Left ventricle myocardium inferior (tissue), 1 donor: ENCODE data around the gene LIN28B. TPM values are rescaled to one million over a fixed set of nuclear protein-coding genes. Genes with fewer than 3 reads are reported as not detected.

Source experiments
- DNase-seq: peaks from one replicate; pipeline ENCODE4 v3.0.0-alpha.2; 2020
- H3K27ac ChIP-seq: fragments of 200-600 bp; replicated peaks from 2 replicates; pipeline ENCODE4 v1.8.0; 2021
- H3K27me3 ChIP-seq: fragments of 200-600 bp; 2 replicates; pipeline ENCODE4 v1.8.0; 2021; ENCODE audit warnings: low read depth
- H3K36me3 ChIP-seq: fragments of 200-600 bp; 2 replicates; pipeline ENCODE4 v1.8.0; 2021
- H3K4me1 ChIP-seq: fragments of 200-600 bp; 2 replicates; pipeline ENCODE4 v1.8.0; 2021
- H3K4me3 ChIP-seq: fragments of 200-600 bp; 2 replicates; pipeline ENCODE4 v1.8.0; 2021; ENCODE audit warnings: mild to moderate bottlenecking, moderate library complexity
- H3K9me3 ChIP-seq: fragments of 200-600 bp; replicated peaks from 2 replicates; pipeline ENCODE4 v1.8.0; 2021
- CTCF ChIP-seq: fragments of 200-600 bp; IDR thresholded peaks from 2 replicates; pipeline ENCODE4 v1.8.0; 2021; ENCODE audit warnings: antibody characterized with exemption, mild to moderate bottlenecking, borderline replicate concordance
- intact Hi-C: fragments of 100-400 bp; cut with micrococcal nuclease; formaldehyde crosslinking; loops from one replicate; pipeline ENCODE4 v1.11.0; 2022
- total RNA-seq: library from RNA; stranded (reverse); fragmentation: NEBNext Ultra II Directional; extraction: Animal tissue kit (Norgen Biotek cat#: 25700); gene quantifications from one replicate; pipeline ENCODE4 v1.2.1, GENCODE V29; 2021
- donor health status: DM: no; HTN: yes; CAD: no; lungs with severe emphysema.

Gene LIN28B
- total RNA-seq, 1 donor from 2014 or later = not detected

GRCh38 chr6:104929353-104929752 lies 27.6 kb upstream of the LIN28B start:
- Histone ChIP-seq H3K27ac (no peak overlapping the region), H3K4me3 (no peak overlapping the region), H3K36me3 (no peaks in the 10 kb centered on the region), H3K27me3 (peaks cover 54% of the 10 kb centered on the region), H3K9me3 (no peaks in the 10 kb centered on the region), H3K4me1 (no peaks in the 10 kb centered on the region)
- intact Hi-C loops = no loop called here
- no peak for TF ChIP-seq CTCF
- DNase-seq = no peak

- intact Hi-C loops = no loop called here
- no peaks in the 10 kb centered on the region for H3K9me3 ChIP-seq
- TF ChIP-seq CTCF = no peak
- H3K27ac ChIP-seq = no peak overlapping the region
- peaks cover 55% of the 10 kb centered on the region for H3K27me3 ChIP-seq
- no peaks in the 10 kb centered on the region for H3K36me3 ChIP-seq
- DNase-seq = no peak
- H3K4me1 ChIP-seq = no peaks in the 10 kb centered on the region
- no peak overlapping the region for H3K4me3 ChIP-seq
Observed at GRCh38 chr6:104930939-104931338, 26.0 kb upstream of the LIN28B start.

- H3K36me3 ChIP-seq = no peaks in the 10 kb centered on the region
- H3K9me3 ChIP-seq = peaks cover 5% of the 10 kb centered on the region
- H3K27ac ChIP-seq = no peak overlapping the region
- TF ChIP-seq CTCF = no peak
- no peak for DNase-seq
- H3K27me3 ChIP-seq = peaks cover 97% of the 10 kb centered on the region
- intact Hi-C loops = no loop called here
- peaks cover 9% of the 10 kb centered on the region for H3K4me1 ChIP-seq
- H3K4me3 ChIP-seq = no peak overlapping the region
Observed at GRCh38 chr6:104936766-104937535, 20.0 kb upstream of the LIN28B start.

GRCh38 chr6:104940238-104940892 lies 16.5 kb upstream of the LIN28B start:
- no peak overlapping the region for H3K27ac ChIP-seq
- peaks cover 5% of the 10 kb centered on the region for H3K9me3 ChIP-seq
- intact Hi-C loops = no loop called here
- no peaks in the 10 kb centered on the region for H3K36me3 ChIP-seq
- DNase-seq = no peak
- peaks cover 100% of the 10 kb centered on the region for H3K27me3 ChIP-seq
- TF ChIP-seq CTCF = no peak
- peaks cover 9% of the 10 kb centered on the region for H3K4me1 ChIP-seq
- peak overlapping the region; percentile 59 for H3K4me3 ChIP-seq

GRCh38 chr6:104940893-104941728 lies 15.8 kb upstream of the LIN28B start:
- Histone ChIP-seq H3K27ac (no peak overlapping the region), H3K36me3 (no peaks in the 10 kb centered on the region), H3K4me3 (peak overlapping the region; percentile 59), H3K9me3 (peaks cover 5% of the 10 kb centered on the region), H3K4me1 (peaks cover 9% of the 10 kb centered on the region), H3K27me3 (peaks cover 100% of the 10 kb centered on the region)
- TF ChIP-seq CTCF = peak; percentile 62
- intact Hi-C loops = no loop called here
- DNase-seq = no peak
